ENCODE data around the gene KISS1R.

DNA sequence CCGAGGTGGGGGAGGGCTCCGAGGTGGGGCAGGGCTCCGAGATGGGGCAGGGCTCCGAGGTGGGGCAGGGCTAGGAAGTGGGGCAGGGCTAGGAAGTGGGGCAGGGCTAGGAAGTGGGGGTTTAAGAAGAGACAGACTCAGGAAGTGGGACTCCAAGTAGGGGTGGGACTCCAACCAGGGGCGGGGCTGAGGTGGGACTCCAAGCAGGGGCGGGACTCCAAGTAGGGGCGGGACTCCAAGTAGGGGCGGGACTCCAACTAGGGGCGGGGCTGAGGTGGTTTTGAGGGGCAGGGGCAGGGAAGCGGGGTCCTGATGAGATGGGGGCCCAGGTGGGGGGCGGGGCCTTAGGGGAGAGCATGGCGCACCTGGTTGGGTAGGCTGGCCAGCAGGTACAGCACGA is 44.0 kb upstream of the KISS1R start:
- TF ChIP-seq EZH2 (IDR thresholded peaks at IDR 0.05; ENCODE audit: low read length) = no peak
- TF ChIP-seq, protein P1, sequence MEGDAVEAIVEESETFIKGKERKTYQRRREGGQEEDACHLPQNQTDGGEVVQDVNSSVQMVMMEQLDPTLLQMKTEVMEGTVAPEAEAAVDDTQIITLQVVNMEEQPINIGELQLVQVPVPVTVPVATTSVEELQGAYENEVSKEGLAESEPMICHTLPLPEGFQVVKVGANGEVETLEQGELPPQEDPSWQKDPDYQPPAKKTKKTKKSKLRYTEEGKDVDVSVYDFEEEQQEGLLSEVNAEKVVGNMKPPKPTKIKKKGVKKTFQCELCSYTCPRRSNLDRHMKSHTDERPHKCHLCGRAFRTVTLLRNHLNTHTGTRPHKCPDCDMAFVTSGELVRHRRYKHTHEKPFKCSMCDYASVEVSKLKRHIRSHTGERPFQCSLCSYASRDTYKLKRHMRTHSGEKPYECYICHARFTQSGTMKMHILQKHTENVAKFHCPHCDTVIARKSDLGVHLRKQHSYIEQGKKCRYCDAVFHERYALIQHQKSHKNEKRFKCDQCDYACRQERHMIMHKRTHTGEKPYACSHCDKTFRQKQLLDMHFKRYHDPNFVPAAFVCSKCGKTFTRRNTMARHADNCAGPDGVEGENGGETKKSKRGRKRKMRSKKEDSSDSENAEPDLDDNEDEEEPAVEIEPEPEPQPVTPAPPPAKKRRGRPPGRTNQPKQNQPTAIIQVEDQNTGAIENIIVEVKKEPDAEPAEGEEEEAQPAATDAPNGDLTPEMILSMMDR (optimal IDR thresholded peaks at IDR 0.05 in 1 of 3, IDR thresholded peaks at IDR 0.05 in 1 of 3, conservative IDR thresholded peaks at IDR 0.05 in 1 of 3; ENCODE audit: extremely low read depth in 1 of 3, insufficient read depth in 2 of 3, low read length in 3 of 3) = no peak
